H9 (cell line): ENCODE measurements around the gene MFRP. TPM values are rescaled to one million over a fixed set of nuclear protein-coding genes. Genes with fewer than 3 reads are reported as not detected.
A peak's percentile ranks its signal among the peaks of the same experiment; 100 is the strongest.

ENCODE experiments used
- DNase-seq: peaks from one replicate; pipeline ENCODE4 v3.0.0-alpha.2; 2017
- H2AFZ ChIP-seq: one replicate; pipeline ENCODE4 v1.6.1; 2013; ENCODE audit warnings: mild to moderate bottlenecking, low read length, control low read depth, moderate library complexity
- H2AK5ac ChIP-seq: 2 replicates; pipeline ENCODE4 v1.6.1; 2013; ENCODE audit warnings: low read length, control low read depth, mixed read lengths; ENCODE audit not compliant: insufficient read length
- H2BK120ac ChIP-seq: one replicate; pipeline ENCODE4 v1.6.1; 2013; ENCODE audit warnings: low read depth, mild to moderate bottlenecking, low read length, control low read depth, inconsistent platforms; ENCODE audit not compliant: poor library complexity, severe bottlenecking
- H2BK12ac ChIP-seq: 2 replicates; pipeline ENCODE4 v1.6.1; 2013; ENCODE audit warnings: low read length, control low read depth, mixed read lengths, low read depth; ENCODE audit not compliant: insufficient read length
- H2BK15ac ChIP-seq: 2 replicates; pipeline ENCODE4 v1.6.1; 2013; ENCODE audit warnings: low read depth, low read length, control low read depth
- H2BK20ac ChIP-seq: one replicate; pipeline ENCODE4 v1.6.1; 2013; ENCODE audit warnings: low read depth, mild to moderate bottlenecking, low read length, control low read depth, inconsistent platforms; ENCODE audit not compliant: poor library complexity, severe bottlenecking
- H2BK5ac ChIP-seq: 2 replicates; pipeline ENCODE4 v1.6.1; 2013; ENCODE audit warnings: low read length, control low read depth, mixed read lengths; ENCODE audit not compliant: insufficient read length
- H3K14ac ChIP-seq: 2 replicates; pipeline ENCODE4 v1.6.1; 2013; ENCODE audit warnings: low read length, control low read depth; ENCODE audit not compliant: insufficient read depth
- H3K18ac ChIP-seq: 2 replicates; pipeline ENCODE4 v1.6.1; 2013; ENCODE audit warnings: low read depth, mild to moderate bottlenecking, mixed read lengths, low read length, control low read depth; ENCODE audit not compliant: insufficient read length
- H3K23ac ChIP-seq: 2 replicates; pipeline ENCODE4 v1.6.1; 2013; ENCODE audit warnings: low read length, control low read depth, mixed read lengths, low read depth; ENCODE audit not compliant: insufficient read length
- H3K23me2 ChIP-seq: 2 replicates; pipeline ENCODE4 v1.6.1; 2013; ENCODE audit warnings: low read depth, mild to moderate bottlenecking, mixed read lengths, low read length, control low read depth; ENCODE audit not compliant: insufficient read length, poor library complexity, severe bottlenecking
- H3K27ac ChIP-seq: 2 replicates; pipeline ENCODE4 v1.5.1; 2013; ENCODE audit warnings: low read length, control low read depth, mixed read lengths, low read depth; ENCODE audit not compliant: insufficient read length
- H3K27me3 ChIP-seq: 2 replicates; pipeline ENCODE4 v1.6.1; 2013; ENCODE audit warnings: low read length, control low read depth, inconsistent platforms; ENCODE audit not compliant: insufficient read depth
- H3K4ac ChIP-seq: 2 replicates; pipeline ENCODE4 v1.6.1; 2013; ENCODE audit warnings: low read depth, mild to moderate bottlenecking, control low read depth, inconsistent platforms, low read length, moderate library complexity
- H3K4me1 ChIP-seq: 2 replicates; pipeline ENCODE4 v1.6.1; 2013; ENCODE audit warnings: low read length, control low read depth, inconsistent platforms; ENCODE audit not compliant: insufficient read depth
- H3K4me2 ChIP-seq: 2 replicates; pipeline ENCODE4 v1.6.1; 2013; ENCODE audit warnings: low read length, control low read depth, mixed read lengths; ENCODE audit not compliant: insufficient read length, insufficient read depth
- H3K56ac ChIP-seq: 2 replicates; pipeline ENCODE4 v1.6.1; 2013; ENCODE audit warnings: low read depth, mild to moderate bottlenecking, mixed read lengths, low read length, control low read depth; ENCODE audit not compliant: insufficient read length
- H3K79me1 ChIP-seq: 2 replicates; pipeline ENCODE4 v1.6.1; 2013; ENCODE audit warnings: low read depth, mild to moderate bottlenecking, moderate library complexity, low read length, control low read depth, inconsistent platforms; ENCODE audit not compliant: insufficient read depth, poor library complexity, severe bottlenecking
- H3K79me2 ChIP-seq: 2 replicates; pipeline ENCODE4 v1.6.1; 2013; ENCODE audit warnings: low read length, control low read depth, inconsistent platforms; ENCODE audit not compliant: insufficient read depth
- H3K9ac ChIP-seq: 2 replicates; pipeline ENCODE4 v1.6.1; 2013; ENCODE audit warnings: low read length, control low read depth, mixed read lengths; ENCODE audit not compliant: insufficient read length; ENCODE audit errors: extremely low read depth
- H3K9me3 ChIP-seq: one replicate; pipeline ENCODE4 v1.6.1; 2013; ENCODE audit warnings: low read depth, low read length, inconsistent platforms; ENCODE audit not compliant: control insufficient read depth
- H3T11ph ChIP-seq: one replicate; pipeline ENCODE4 v1.6.1; 2013; ENCODE audit warnings: mild to moderate bottlenecking, low read length, control low read depth, inconsistent platforms
- H4K20me1 ChIP-seq: one replicate; pipeline ENCODE4 v1.6.1; 2013; ENCODE audit not compliant: control insufficient read depth, insufficient read length, insufficient read depth
- H4K5ac ChIP-seq: 2 replicates; pipeline ENCODE4 v1.6.1; 2013; ENCODE audit warnings: low read depth, mild to moderate bottlenecking, mixed read lengths, low read length, control low read depth; ENCODE audit not compliant: insufficient read length
- H4K8ac ChIP-seq: replicated peaks from 2 replicates; pipeline ENCODE4 v1.6.1; 2013; ENCODE audit warnings: low read length, control low read depth, mixed read lengths, low read depth; ENCODE audit not compliant: insufficient read length
- H4K91ac ChIP-seq: 2 replicates; pipeline ENCODE4 v1.6.1; 2013; ENCODE audit warnings: low read depth, mild to moderate bottlenecking, moderate library complexity, mixed read lengths, low read length, control low read depth; ENCODE audit not compliant: insufficient read length
- H3K27ac Mint-ChIP-seq, 3 experiments: 2 replicates in 2 of 3; 3 replicates in 1 of 3; pipeline ENCODE4 v1.8.0; 2020 to 2021; ENCODE audit warnings: mixed read lengths in 3 of 3, mild to moderate bottlenecking in 1 of 3, moderate library complexity in 1 of 3
- H3K27me3 Mint-ChIP-seq: 2 replicates; pipeline ENCODE4 v1.8.0; 2021; ENCODE audit warnings: low read depth, mild to moderate bottlenecking, moderate library complexity, mixed read lengths
- H3K36me3 Mint-ChIP-seq, 3 experiments: 2 replicates in 2 of 3; 3 replicates in 1 of 3; pipeline ENCODE4 v1.8.0; 2020 to 2021; ENCODE audit warnings: low read depth in 3 of 3, mixed read lengths in 3 of 3; ENCODE audit not compliant: insufficient read depth in 1 of 3
- H3K4me1 Mint-ChIP-seq, 2 experiments: 2 replicates each; pipeline ENCODE4 v1.8.0; 2020; ENCODE audit warnings: mixed read lengths in 2 of 2
- H3K4me3 Mint-ChIP-seq, 2 experiments: 2 replicates in 1 of 2; 3 replicates in 1 of 2; pipeline ENCODE4 v1.8.0; 2020 to 2021; ENCODE audit warnings: mild to moderate bottlenecking in 2 of 2, mixed read lengths in 2 of 2, moderate library complexity in 1 of 2
- H3K9me3 Mint-ChIP-seq, 2 experiments: 2 replicates in 1 of 2; 3 replicates in 1 of 2; pipeline ENCODE4 v1.8.0; 2020; ENCODE audit warnings: mild to moderate bottlenecking in 2 of 2, mixed read lengths in 2 of 2, moderate library complexity in 1 of 2
- CTCF ChIP-seq: fragments of 200-600 bp; sonication (generic); conservative IDR thresholded peaks from 3 replicates; pipeline ENCODE4 v1.8.0; 2021; ENCODE audit warnings: antibody characterized with exemption, mild to moderate bottlenecking
- WGBS: extraction: QIAGEN DNeasy Blood & Tissue Kit; methylation state at CpG from one replicate; pipeline ENCODE4 v1.1.7; 2013; ENCODE audit warnings: missing lambda C conversion rate, low lambda C conversion rate, mixed read lengths; ENCODE audit not compliant: insufficient read length; ENCODE audit errors: extremely low coverage; 5-methylcytosine and 5-hydroxymethylcytosine counted together
- total RNA-seq: library from RNA; stranded (reverse); gene quantifications from 2 replicates; pipeline ENCODE4 v1.2.1, GENCODE V29; 2021

MFRP gene
- total RNA-seq, 1 experiment from 2014 or later: not detected

- TF ChIP-seq CTCF: no peak
- H3K36me3 Mint-ChIP-seq: peaks cover 0 to 15% (median 5%) of the 10 kb centered on the region in 3 experiments; a peak in 3 of 7 replicates
- Histone ChIP-seq H3K27ac (no peak within 1 kb of the TSS), H3K9me3 (no peaks in the 10 kb centered on the region), H3K9ac (peak within 1 kb of the TSS; percentile 25), H4K91ac (no peak within 1 kb of the TSS), H2BK15ac (no peak within 1 kb of the TSS), H3K14ac (peak within 1 kb of the TSS; percentile 75), H3K18ac (no peak within 1 kb of the TSS), H4K8ac (no peak within 1 kb of the TSS), H2AFZ (no peak within 1 kb of the TSS), H2BK120ac (no peak within 1 kb of the TSS), H2BK12ac (no peak within 1 kb of the TSS), H2AK5ac (no peak within 1 kb of the TSS), H2BK20ac (no peak within 1 kb of the TSS), H4K20me1 (no peaks in the 10 kb centered on the region), H3K4me1 (peaks cover 15% of the 10 kb centered on the region; the same call in 1 of the 2 replicates), H3K56ac (no peak within 1 kb of the TSS), H3K23ac (no peak within 1 kb of the TSS), H3T11ph (no peak within 1 kb of the TSS), H4K5ac (no peak within 1 kb of the TSS), H3K4ac (no peak within 1 kb of the TSS), H3K4me2 (peak within 1 kb of the TSS; percentile 77), H3K79me2 (no peaks in the 10 kb centered on the region), H3K27me3 (peaks cover 9% of the 10 kb centered on the region; the same call in 1 of the 2 replicates), H2BK5ac (no peak within 1 kb of the TSS), H3K23me2 (peaks cover 34% of the 10 kb centered on the region), H3K79me1 (no peaks in the 10 kb centered on the region)
- H3K9me3 Mint-ChIP-seq: no peaks in the 10 kb centered on the region
- peaks cover 42 to 49% of the 10 kb centered on the region in 2 experiments for H3K4me1 Mint-ChIP-seq
- WGBS: no CpG with 5 or more reads among the region's 74 CpGs
- peaks cover 38% of the 10 kb centered on the region for H3K27me3 Mint-ChIP-seq
- H3K27ac Mint-ChIP-seq: no peak within 1 kb of the TSS
- DNase-seq: peak; percentile 69
- peak within 1 kb of the TSS; percentile 66 to 77 for H3K4me3 Mint-ChIP-seq
These were observed 29.5 kb downstream of the MFRP start, which contains the start of gene MCAM for GRCh38 chr11:119316729-119317591. MCAM (minus strand) TSS chr11:119317130; CDS start chr11:119317101, 29 bp downstream.
